ENCODE measurements around the gene HOXA4. TPM values are rescaled to one million over a fixed set of nuclear protein-coding genes. Genes with fewer than 3 reads are reported as not detected.

Gene HOXA4
- total and polyA plus RNA-seq, 12 donors: 0.20 to 1.2 (median 0.59) TPM; not detected in 4

GRCh38 chr7:27093184-27093895 is 37.2 kb downstream of the HOXA4 start:
- Histone ChIP-seq H3K4me3 (no peak overlapping the region), H3K27me3 (peaks cover 15 to 100% (median 100%) of the 10 kb centered on the region in 7 donors), H3K36me3 (no peaks in the 10 kb centered on the region), H3K9me3 (no peaks in the 10 kb centered on the region), H3K27ac (no peak overlapping the region), H3K4me1 (peaks cover 0 to 35% (median 21%) of the 10 kb centered on the region in 9 donors)
- DNase-seq (no peak), ATAC-seq (no peak)
- WGBS, 2 donors: 29 to 38% methylated on average over 6 of the region's 6 CpGs
- intact Hi-C loops (cut with DNase I): no loop called here
- TF ChIP-seq CTCF (IDR thresholded peaks at IDR 0.05): no peak

- ATAC-seq (no peak), DNase-seq (no peak)
- peaks cover 15 to 100% (median 100%) of the 10 kb centered on the region in 7 donors for H3K27me3 ChIP-seq
- H3K27ac ChIP-seq: no peak overlapping the region
- intact Hi-C loops (cut with DNase I): no loop called here
- H3K4me1 ChIP-seq: peaks cover 0 to 35% (median 18%) of the 10 kb centered on the region in 9 donors
- H3K9me3 ChIP-seq: no peaks in the 10 kb centered on the region
- TF ChIP-seq CTCF (IDR thresholded peaks at IDR 0.05): no peak
- WGBS, 2 donors: 17 to 45% methylated on average over 1 of the region's 1 CpG
- H3K36me3 ChIP-seq: no peaks in the 10 kb centered on the region
- H3K4me3 ChIP-seq: no peak overlapping the region
Observed at GRCh38 chr7:27092819-27093110, 37.8 kb downstream of the HOXA4 start.

GRCh38 chr7:27091941-27092818 is 38.4 kb downstream of the HOXA4 start:
- DNase-seq: no peak
- H3K27me3 ChIP-seq: peaks cover 12 to 100% (median 100%) of the 10 kb centered on the region in 7 donors
- H3K9me3 ChIP-seq: no peaks in the 10 kb centered on the region
- H3K4me1 ChIP-seq: peaks cover 0 to 31% (median 15%) of the 10 kb centered on the region in 9 donors
- ATAC-seq: no peak
- no peak overlapping the region for H3K27ac ChIP-seq
- 22 to 24% methylated on average over 9 of the region's 9 CpGs for WGBS, 2 donors
- H3K4me3 ChIP-seq: no peak overlapping the region
- intact Hi-C loops (cut with DNase I): no loop called here
- no peak for TF ChIP-seq CTCF (IDR thresholded peaks at IDR 0.05)
- H3K36me3 ChIP-seq: no peaks in the 10 kb centered on the region

GRCh38 chr7:27091105-27091504 is 39.5 kb downstream of the HOXA4 start:
- DNase-seq: no peak
- Histone ChIP-seq H3K4me3 (no peak overlapping the region), H3K4me1 (peaks cover 0 to 22% (median 4%) of the 10 kb centered on the region in 9 donors), H3K9me3 (no peaks in the 10 kb centered on the region), H3K27ac (no peak overlapping the region), H3K27me3 (peaks cover 8 to 100% (median 99%) of the 10 kb centered on the region in 7 donors), H3K36me3 (no peaks in the 10 kb centered on the region)
- intact Hi-C loops (cut with DNase I): no loop called here
- ATAC-seq: no peak
- no peak for TF ChIP-seq CTCF (IDR thresholded peaks at IDR 0.05)
- 13 to 21% methylated on average over 3 of the region's 3 CpGs for WGBS, 2 donors

All from heart right ventricle (tissue), 16 donors.